GM23338 (cell line): ENCODE data around the gene KCNS3. TPM values are rescaled to one million over a fixed set of nuclear protein-coding genes. Genes with fewer than 3 reads are reported as not detected.

Source experiments
- ATAC-seq: fragments of 200-7000 bp; cut with Tn5 transposase; 3 replicates; pipeline ENCODE4 v1.9.1; 2020
- DNase-seq: peaks from one replicate; pipeline ENCODE4 v3.0.0-alpha.2; 2015; ENCODE audit warnings: low spot score
- H2AFZ ChIP-seq: fragments of 200-600 bp; sonication (generic); 2 replicates; pipeline ENCODE4 v1.8.0; 2016; ENCODE audit warnings: antibody characterized with exemption, mild to moderate bottlenecking, moderate library complexity
- H3F3A ChIP-seq: fragments of 200-600 bp; sonication (generic); replicated peaks from 2 replicates; pipeline ENCODE4 v1.8.0; 2017; ENCODE audit warnings: antibody characterized with exemption, mixed run types, low read depth
- H3K27ac ChIP-seq: fragments of 200-600 bp; sonication (generic); 2 replicates; pipeline ENCODE4 v1.6.1; 2016; ENCODE audit warnings: low read depth
- H3K27me3 ChIP-seq: fragments of 200-600 bp; sonication (generic); 2 replicates; pipeline ENCODE4 v1.8.0; 2016; ENCODE audit warnings: mild to moderate bottlenecking, mixed run types, moderate library complexity; ENCODE audit not compliant: insufficient read depth
- H3K36me3 ChIP-seq: fragments of 200-600 bp; sonication (generic); 2 replicates; pipeline ENCODE4 v1.8.0; 2016; ENCODE audit warnings: mild to moderate bottlenecking; ENCODE audit not compliant: insufficient read depth
- H3K4me1 ChIP-seq: fragments of 200-600 bp; sonication (generic); 2 replicates; pipeline ENCODE4 v1.8.0; 2016; ENCODE audit warnings: mild to moderate bottlenecking, moderate library complexity; ENCODE audit not compliant: insufficient read depth
- H3K4me2 ChIP-seq: fragments of 200-600 bp; sonication (generic); 2 replicates; pipeline ENCODE4 v1.7.1; 2017; ENCODE audit warnings: mixed run types
- H3K4me3 ChIP-seq: fragments of 200-600 bp; sonication (generic); 2 replicates; pipeline ENCODE4 v1.6.1; 2016; ENCODE audit warnings: mixed run types
- H3K79me2 ChIP-seq: fragments of 200-600 bp; sonication (generic); replicated peaks from 2 replicates; pipeline ENCODE4 v1.8.0; 2017; ENCODE audit warnings: mild to moderate bottlenecking; ENCODE audit not compliant: insufficient read depth
- H3K9me2 ChIP-seq: fragments of 200-600 bp; sonication (generic); 2 replicates; pipeline ENCODE4 v1.8.0; 2017; ENCODE audit not compliant: insufficient read depth
- H4K20me1 ChIP-seq: fragments of 200-600 bp; sonication (generic); replicated peaks from 2 replicates; pipeline ENCODE4 v1.8.0; 2017; ENCODE audit warnings: mild to moderate bottlenecking; ENCODE audit not compliant: insufficient read depth
- H3K27ac Mint-ChIP-seq: 2 replicates; pipeline ENCODE4 v1.8.0; 2020; ENCODE audit warnings: inconsistent platforms, mild to moderate bottlenecking, moderate library complexity, mixed read lengths
- H3K27me3 Mint-ChIP-seq: 3 replicates; pipeline ENCODE4 v1.8.0; 2022; ENCODE audit warnings: low read depth, mild to moderate bottlenecking, moderate library complexity, mixed read lengths, inconsistent platforms; ENCODE audit not compliant: insufficient read depth, poor library complexity
- H3K36me3 Mint-ChIP-seq: 3 replicates; pipeline ENCODE4 v1.8.0; 2021; ENCODE audit warnings: low read depth, mild to moderate bottlenecking, inconsistent platforms, moderate library complexity, mixed read lengths
- H3K4me1 Mint-ChIP-seq: 3 replicates; pipeline ENCODE4 v1.8.0; 2020; ENCODE audit warnings: mild to moderate bottlenecking, inconsistent platforms, mixed read lengths
- H3K4me3 Mint-ChIP-seq: 3 replicates; pipeline ENCODE4 v1.8.0; 2021; ENCODE audit warnings: moderate library complexity, mild to moderate bottlenecking, inconsistent platforms, mixed read lengths
- H3K9me3 Mint-ChIP-seq: 3 replicates; pipeline ENCODE4 v1.8.0; 2020; ENCODE audit warnings: moderate library complexity, mild to moderate bottlenecking, inconsistent platforms, mixed read lengths
- CREB1 ChIP-seq: fragments of 250-450 bp; sonication (Bioruptor Pico); IDR thresholded peaks from 2 replicates; pipeline ENCODE4 v1.5.0; 2020; ENCODE audit warnings: low read depth, mild to moderate bottlenecking, moderate library complexity
- CTCF ChIP-seq, 2 experiments: fragments of 200-600 bp in 1 of 2; sonication (generic) in 1 of 2; conservative IDR thresholded peaks; 2 replicates each; pipeline versions ENCODE4 v1.5.1 to v1.6.1; 2016 to 2017; ENCODE audit warnings: antibody characterized with exemption in 2 of 2, low read depth in 2 of 2, mild to moderate bottlenecking in 2 of 2, moderate library complexity in 1 of 2
- ETS1 ChIP-seq: IDR thresholded peaks from 2 replicates; pipeline ENCODE4 v1.6.1; 2016; ENCODE audit warnings: antibody characterized with exemption
- EZH2 ChIP-seq: fragments of 200-600 bp; sonication (generic); IDR thresholded peaks from one replicate; pipeline ENCODE4 v1.8.0; 2017; ENCODE audit warnings: antibody characterized with exemption, mild to moderate bottlenecking, low read depth; ENCODE audit not compliant: unreplicated experiment
- EZH2phosphoT487 ChIP-seq: fragments of 200-600 bp; sonication (generic); IDR thresholded peaks from one replicate; pipeline ENCODE4 v1.8.1; 2018; ENCODE audit warnings: antibody characterized with exemption; ENCODE audit not compliant: unreplicated experiment
- JUNB ChIP-seq: IDR thresholded peaks from one replicate; pipeline ENCODE4 v1.6.1; 2016; ENCODE audit warnings: antibody characterized with exemption; ENCODE audit not compliant: unreplicated experiment
- NANOG ChIP-seq: IDR thresholded peaks from 2 replicates; pipeline ENCODE4 v1.6.1; 2016; ENCODE audit warnings: antibody characterized with exemption, borderline replicate concordance
- POLR2AphosphoS5 ChIP-seq: IDR thresholded peaks from 2 replicates; pipeline ENCODE4 v1.6.1; 2016; ENCODE audit warnings: antibody characterized with exemption, low read depth
- REST ChIP-seq: IDR thresholded peaks from one replicate; pipeline ENCODE4 v1.6.1; 2018; ENCODE audit warnings: antibody characterized with exemption; ENCODE audit not compliant: unreplicated experiment
- STAT1 ChIP-seq: IDR thresholded peaks from one replicate; pipeline ENCODE4 v1.6.1; 2016; ENCODE audit warnings: antibody characterized with exemption; ENCODE audit not compliant: unreplicated experiment
- ZNF114 ChIP-seq: fragments of 250-450 bp; sonication (Bioruptor Pico); IDR thresholded peaks from 2 replicates; pipeline ENCODE4 v1.5.0; 2020; ENCODE audit warnings: mild to moderate bottlenecking, moderate library complexity
- ZNF331 ChIP-seq: fragments of 250-450 bp; sonication (Bioruptor Pico); IDR thresholded peaks from 2 replicates; pipeline ENCODE4 v1.5.0; 2020; ENCODE audit warnings: low read depth, mild to moderate bottlenecking, moderate library complexity
- polyA plus RNA-seq: library from polyadenylated mRNA; unstranded; fragments of >200 nt; fragmentation: Nextera tagmentation; extraction: Ambion mirVana; gene quantifications from 2 replicates; pipeline ENCODE4 v1.2.1, GENCODE V29; 2016
- total RNA-seq: library from RNA; depleted of rRNA; stranded (reverse); fragments of >200 nt; shearing (Covaris generic); gene quantifications from 2 replicates; pipeline ENCODE4 v1.2.3, GENCODE V29; 2014

The KCNS3 gene
- total and polyA plus RNA-seq, 2 experiments from 2014 or later = 23.2 to 80.0 TPM

- no peak for TF ChIP-seq REST
- no peak for TF ChIP-seq ETS1
Observed at GRCh38 chr2:17971531-17972125, 93.2 kb downstream of the KCNS3 start (continued).

- H3K9me2 ChIP-seq = 0 out of 2 replicates have a peak, but pooled peaks cover 3% of the 10 kb centered on the region
- H3K4me2 ChIP-seq = no peak overlapping the region
- no peak overlapping the region for H3K4me3 ChIP-seq
- no peak for ATAC-seq
- H3K79me2 ChIP-seq = no peaks in the 10 kb centered on the region
- no peaks in the 10 kb centered on the region for H3K36me3 ChIP-seq
- Mint-ChIP-seq H3K4me3 (no peak overlapping the region), H3K36me3 (no peaks in the 10 kb centered on the region), H3K27ac (no peak overlapping the region), H3K4me1 (no peaks in the 10 kb centered on the region), H3K9me3 (no peaks in the 10 kb centered on the region), H3K27me3 (no peaks in the 10 kb centered on the region)
- DNase-seq = no peak
- H3K4me1 ChIP-seq = no peaks in the 10 kb centered on the region
- H3K27me3 ChIP-seq = no peaks in the 10 kb centered on the region
- no peaks in the 10 kb centered on the region for H3F3A ChIP-seq
- no peak overlapping the region for H2AFZ ChIP-seq
- no peaks in the 10 kb centered on the region for H4K20me1 ChIP-seq
- H3K27ac ChIP-seq = no peak overlapping the region
- TF ChIP-seq JUNB (no peak), EZH2phosphoT487 (no peak), REST (no peak), ZNF114 (CRISPR knock-in tag) (no peak), STAT1 (no peak), POLR2AphosphoS5 (no peak), CREB1 (no peak), ETS1 (no peak), EZH2 (no peak), CTCF (conservative IDR thresholded peaks at IDR 0.05; ENCODE audit: low read depth in 2 of 2) (no peak), NANOG (no peak), ZNF331 (CRISPR knock-in tag) (no peak)
Observed at GRCh38 chr2:17972991-17973390, 94.5 kb downstream of the KCNS3 start.
